ENCODE results near the gene IPO13.
A peak's percentile ranks its signal among the peaks of the same experiment; 100 is the strongest.

The IPO13 gene

DNA sequence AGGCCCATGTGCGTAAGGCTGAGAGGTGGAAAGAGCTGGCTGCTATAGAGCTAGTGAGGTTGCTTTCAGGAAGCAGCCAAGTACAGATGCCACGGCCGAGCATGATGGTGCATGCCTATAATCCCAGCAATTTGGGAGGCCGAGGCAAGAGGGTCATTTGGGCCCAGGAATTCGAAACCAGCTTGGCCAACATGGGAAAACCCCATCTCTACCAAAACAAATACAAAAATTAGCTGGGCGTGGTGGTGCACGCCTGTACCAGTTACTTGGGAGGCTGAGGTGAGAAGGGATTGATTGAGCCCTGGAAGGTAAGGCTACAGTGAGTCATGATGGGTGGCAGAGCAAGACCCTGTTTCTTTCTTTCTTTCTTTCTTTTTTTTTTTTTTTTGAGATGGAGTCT lies 47.3 kb downstream of the IPO13 start:
- Histone ChIP-seq H3K36me3 (ENCODE audit: control insufficient read depth in 2 of 2, insufficient read depth in 2 of 2, low read length in 2 of 2) (no peaks in the 10 kb centered on the region), H3K27ac (ENCODE audit: low read depth in 2 of 2, low read length in 2 of 2) (no peak overlapping the region), H3K9me3 (ENCODE audit: control insufficient read depth in 2 of 2, low read length in 2 of 2) (no peaks in the 10 kb centered on the region), H3K9ac (ENCODE audit: low read depth in 1 of 2, low read length in 2 of 2) (no peak overlapping the region), H3K27me3 (ENCODE audit: control insufficient read depth in 2 of 2, insufficient read depth in 2 of 2, low read length in 2 of 2) (no peaks in the 10 kb centered on the region), H3K4me1 (ENCODE audit: control insufficient read depth in 2 of 2, insufficient read depth in 2 of 2, low read length in 2 of 2) (peaks cover 22 to 27% of the 10 kb centered on the region in 2 donors), H3K4me3 (ENCODE audit: low read length in 2 of 2) (no peak overlapping the region)

DNA sequence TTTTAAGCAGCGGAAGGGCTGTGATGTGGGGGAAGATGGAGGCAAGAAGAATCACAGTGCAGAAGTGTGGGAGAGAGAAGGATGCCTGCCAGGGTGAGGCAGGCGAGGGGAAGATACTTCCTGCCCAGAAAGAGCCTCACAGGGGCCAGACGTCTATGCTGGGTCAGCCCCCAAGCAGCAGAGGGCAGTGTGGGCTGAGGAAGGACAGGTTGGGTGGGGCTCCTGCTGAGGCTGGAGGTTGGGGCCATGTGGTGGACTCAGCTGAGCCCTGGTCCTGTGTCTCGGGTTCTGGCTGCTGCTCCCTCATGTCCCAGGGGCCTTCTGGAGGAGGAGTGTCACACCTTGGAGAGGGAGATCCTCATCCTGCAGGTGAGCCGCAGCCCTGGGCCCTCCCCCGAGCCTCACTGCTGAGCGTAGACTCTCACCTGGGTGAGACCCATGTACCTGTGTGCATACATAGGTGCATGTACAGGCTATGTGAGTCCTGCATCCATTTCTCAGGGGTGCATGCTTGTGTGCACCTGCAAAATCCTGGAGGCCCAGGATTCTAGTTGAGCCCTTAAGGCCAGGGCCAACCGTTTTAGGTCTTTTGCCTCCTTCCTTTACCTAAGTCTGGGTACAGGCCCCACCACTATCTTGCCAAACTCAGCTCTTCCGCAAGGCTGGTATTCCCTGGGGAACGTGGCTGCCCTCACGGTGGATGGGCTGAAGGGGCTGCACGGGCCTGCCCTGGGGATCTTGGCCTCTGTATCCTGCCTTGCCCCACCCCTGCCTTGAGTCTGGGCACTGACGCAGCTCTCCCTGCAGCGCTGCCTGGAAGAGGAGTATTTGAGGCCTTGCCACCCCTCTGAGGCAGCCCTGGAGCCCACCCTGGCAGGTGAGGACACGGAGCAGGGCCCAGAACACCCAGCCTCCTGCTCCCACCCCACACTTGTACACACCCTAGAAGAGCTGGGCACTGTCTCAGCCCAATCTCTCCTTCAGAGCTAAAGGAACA lies 48.3 kb downstream of the IPO13 start:
- no peak overlapping the region for H3K9ac ChIP-seq (ENCODE audit: low read depth in 1 of 2, low read length in 2 of 2)
- H3K9me3 ChIP-seq (ENCODE audit: control insufficient read depth in 2 of 2, low read length in 2 of 2): no peaks in the 10 kb centered on the region
- H3K27me3 ChIP-seq (ENCODE audit: control insufficient read depth in 2 of 2, insufficient read depth in 2 of 2, low read length in 2 of 2): no peaks in the 10 kb centered on the region
- H3K27ac ChIP-seq (ENCODE audit: low read depth in 2 of 2, low read length in 2 of 2): no peak overlapping the region
- peaks cover 22 to 27% of the 10 kb centered on the region in 2 donors for H3K4me1 ChIP-seq (ENCODE audit: control insufficient read depth in 2 of 2, insufficient read depth in 2 of 2, low read length in 2 of 2)
- H3K4me3 ChIP-seq (ENCODE audit: low read length in 2 of 2): no peak overlapping the region
- H3K36me3 ChIP-seq (ENCODE audit: control insufficient read depth in 2 of 2, insufficient read depth in 2 of 2, low read length in 2 of 2): no peaks in the 10 kb centered on the region

GRCh38 chr1:43995984-43996732 lies 49.4 kb downstream of the IPO13 start:
- peaks cover 0 to 1% of the 10 kb centered on the region in 2 donors for H3K36me3 ChIP-seq (ENCODE audit: control insufficient read depth in 2 of 2, insufficient read depth in 2 of 2, low read length in 2 of 2)
- H3K9me3 ChIP-seq (ENCODE audit: control insufficient read depth in 2 of 2, low read length in 2 of 2): no peaks in the 10 kb centered on the region
- H3K4me1 ChIP-seq (ENCODE audit: control insufficient read depth in 2 of 2, insufficient read depth in 2 of 2, low read length in 2 of 2): peaks cover 15 to 17% of the 10 kb centered on the region in 2 donors
- H3K4me3 ChIP-seq (ENCODE audit: low read length in 2 of 2): no peak overlapping the region
- no peaks in the 10 kb centered on the region for H3K27me3 ChIP-seq (ENCODE audit: control insufficient read depth in 2 of 2, insufficient read depth in 2 of 2, low read length in 2 of 2)
- no peak overlapping the region for H3K9ac ChIP-seq (ENCODE audit: low read depth in 1 of 2, low read length in 2 of 2)
- no peak overlapping the region for H3K27ac ChIP-seq (ENCODE audit: low read depth in 2 of 2, low read length in 2 of 2)

GRCh38 chr1:43996733-43997115 lies 50.0 kb downstream of the IPO13 start:
- Histone ChIP-seq H3K9me3 (ENCODE audit: control insufficient read depth in 2 of 2, low read length in 2 of 2) (no peaks in the 10 kb centered on the region), H3K4me3 (ENCODE audit: low read length in 2 of 2) (no peak overlapping the region), H3K27ac (ENCODE audit: low read depth in 2 of 2, low read length in 2 of 2) (peak overlapping the region; percentile 48 to 61), H3K36me3 (ENCODE audit: control insufficient read depth in 2 of 2, insufficient read depth in 2 of 2, low read length in 2 of 2) (peaks cover 0 to 5% of the 10 kb centered on the region in 2 donors), H3K4me1 (ENCODE audit: control insufficient read depth in 2 of 2, insufficient read depth in 2 of 2, low read length in 2 of 2) (peaks cover 15 to 16% of the 10 kb centered on the region in 2 donors), H3K9ac (ENCODE audit: low read depth in 1 of 2, low read length in 2 of 2) (peak overlapping the region in 1 of 2 donors; percentile 61), H3K27me3 (ENCODE audit: control insufficient read depth in 2 of 2, insufficient read depth in 2 of 2, low read length in 2 of 2) (no peaks in the 10 kb centered on the region)

DNA sequence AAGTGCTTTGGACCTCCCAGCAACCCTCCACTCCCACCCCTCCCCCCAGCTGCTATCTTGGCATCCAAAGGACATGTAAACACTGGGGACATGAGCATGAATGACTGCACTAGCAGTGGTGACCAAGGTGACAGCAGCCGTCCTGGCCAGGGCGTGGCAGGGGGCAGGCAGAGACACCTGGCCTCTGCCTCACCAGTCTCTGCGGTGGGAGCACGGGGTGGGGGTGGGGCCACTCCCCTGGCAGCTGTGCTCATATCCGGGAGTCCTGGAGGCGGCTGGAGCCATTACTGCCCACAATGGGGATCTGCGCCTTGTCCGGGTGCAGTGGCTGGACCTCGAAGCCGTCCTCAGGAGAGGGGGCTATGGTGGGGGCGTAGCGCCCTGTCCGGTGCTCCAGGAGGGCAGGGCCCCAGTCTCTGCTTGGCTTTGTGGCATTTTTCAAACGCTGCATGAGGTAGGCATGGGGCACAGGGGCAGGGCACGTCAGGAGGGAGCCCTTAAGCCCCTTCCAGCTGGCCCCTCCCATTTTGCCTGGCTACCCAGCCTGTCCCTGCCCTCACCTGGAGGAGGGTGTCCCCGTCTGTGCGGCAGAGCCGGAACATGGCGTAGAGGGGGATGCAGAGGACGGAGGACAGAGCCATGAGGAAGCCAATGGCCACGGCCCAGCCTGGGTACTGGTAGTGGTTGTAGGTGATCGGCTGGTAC lies 50.7 kb downstream of the IPO13 start:
- peak overlapping the region; percentile 48 to 61 for H3K27ac ChIP-seq (ENCODE audit: low read depth in 2 of 2, low read length in 2 of 2)

GRCh38 chr1:43998000-43998378 lies 51.2 kb downstream of the IPO13 start:
- Histone ChIP-seq H3K9me3 (ENCODE audit: control insufficient read depth in 2 of 2, low read length in 2 of 2) (no peaks in the 10 kb centered on the region), H3K36me3 (ENCODE audit: control insufficient read depth in 2 of 2, insufficient read depth in 2 of 2, low read length in 2 of 2) (peaks cover 0 to 8% of the 10 kb centered on the region in 2 donors), H3K4me1 (ENCODE audit: control insufficient read depth in 2 of 2, insufficient read depth in 2 of 2, low read length in 2 of 2) (peaks cover 8 to 16% of the 10 kb centered on the region in 2 donors), H3K27ac (ENCODE audit: low read depth in 2 of 2, low read length in 2 of 2) (peak overlapping the region; percentile 48 to 61), H3K27me3 (ENCODE audit: control insufficient read depth in 2 of 2, insufficient read depth in 2 of 2, low read length in 2 of 2) (no peaks in the 10 kb centered on the region), H3K4me3 (ENCODE audit: low read length in 2 of 2) (peak overlapping the region; percentile 57 to 61), H3K9ac (ENCODE audit: low read depth in 1 of 2, low read length in 2 of 2) (peak overlapping the region; percentile 61 to 65)

More for the DNA sequence above, 50.7 kb downstream of the IPO13 start:
- H3K4me1 ChIP-seq (ENCODE audit: control insufficient read depth in 2 of 2, insufficient read depth in 2 of 2, low read length in 2 of 2): peaks cover 11 to 16% of the 10 kb centered on the region in 2 donors
- H3K27me3 ChIP-seq (ENCODE audit: control insufficient read depth in 2 of 2, insufficient read depth in 2 of 2, low read length in 2 of 2): no peaks in the 10 kb centered on the region
- H3K4me3 ChIP-seq (ENCODE audit: low read length in 2 of 2): peak overlapping the region; percentile 57 to 61
- H3K9ac ChIP-seq (ENCODE audit: low read depth in 1 of 2, low read length in 2 of 2): peak overlapping the region; percentile 61 to 65
- H3K9me3 ChIP-seq (ENCODE audit: control insufficient read depth in 2 of 2, low read length in 2 of 2): no peaks in the 10 kb centered on the region
- H3K36me3 ChIP-seq (ENCODE audit: control insufficient read depth in 2 of 2, insufficient read depth in 2 of 2, low read length in 2 of 2): peaks cover 0 to 8% of the 10 kb centered on the region in 2 donors

- Histone ChIP-seq H3K27me3 (ENCODE audit: control insufficient read depth in 2 of 2, insufficient read depth in 2 of 2, low read length in 2 of 2) (no peaks in the 10 kb centered on the region), H3K36me3 (ENCODE audit: control insufficient read depth in 2 of 2, insufficient read depth in 2 of 2, low read length in 2 of 2) (peaks cover 0 to 8% of the 10 kb centered on the region in 2 donors), H3K4me3 (ENCODE audit: low read length in 2 of 2) (no peak overlapping the region), H3K9me3 (ENCODE audit: control insufficient read depth in 2 of 2, low read length in 2 of 2) (no peaks in the 10 kb centered on the region), H3K27ac (ENCODE audit: low read depth in 2 of 2, low read length in 2 of 2) (no peak overlapping the region), H3K9ac (ENCODE audit: low read depth in 1 of 2, low read length in 2 of 2) (no peak overlapping the region), H3K4me1 (ENCODE audit: control insufficient read depth in 2 of 2, insufficient read depth in 2 of 2, low read length in 2 of 2) (peaks cover 8 to 16% of the 10 kb centered on the region in 2 donors)
These were observed 52.7 kb downstream of the IPO13 start for GRCh38 chr1:43999455-43999854.

DNA sequence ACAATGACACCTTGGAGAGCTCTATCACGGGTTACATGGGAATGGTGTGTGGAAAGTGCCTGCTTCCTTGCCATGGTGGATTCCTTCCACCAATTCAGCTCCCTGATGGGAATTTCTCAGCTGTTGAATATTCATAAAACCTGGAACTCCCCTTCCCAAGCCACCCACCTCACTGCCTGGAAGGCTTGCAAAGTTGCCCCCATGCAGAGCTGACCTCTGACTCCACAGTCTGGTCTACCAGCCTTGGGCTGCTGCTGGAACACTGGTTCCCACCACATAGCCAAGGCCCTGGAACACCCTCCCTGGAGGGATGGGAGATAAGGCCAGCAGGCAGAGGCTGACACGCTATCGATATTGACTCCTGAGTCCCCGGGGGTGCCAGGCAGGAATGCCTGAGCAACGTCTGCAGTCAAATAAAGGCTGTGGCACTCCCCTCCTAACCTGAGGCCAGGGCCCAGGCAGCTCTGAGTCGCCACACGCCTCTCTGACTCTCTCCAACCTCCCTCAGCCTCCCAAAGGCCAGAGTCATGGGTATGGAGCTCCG lies 53.4 kb downstream of the IPO13 start:
- Histone ChIP-seq H3K9me3 (ENCODE audit: control insufficient read depth in 2 of 2, low read length in 2 of 2) (no peaks in the 10 kb centered on the region), H3K9ac (ENCODE audit: low read depth in 1 of 2, low read length in 2 of 2) (no peak overlapping the region), H3K27ac (ENCODE audit: low read depth in 2 of 2, low read length in 2 of 2) (no peak overlapping the region), H3K4me1 (ENCODE audit: control insufficient read depth in 2 of 2, insufficient read depth in 2 of 2, low read length in 2 of 2) (peaks cover 8 to 16% of the 10 kb centered on the region in 2 donors), H3K27me3 (ENCODE audit: control insufficient read depth in 2 of 2, insufficient read depth in 2 of 2, low read length in 2 of 2) (no peaks in the 10 kb centered on the region), H3K4me3 (ENCODE audit: low read length in 2 of 2) (no peak overlapping the region), H3K36me3 (ENCODE audit: control insufficient read depth in 2 of 2, insufficient read depth in 2 of 2, low read length in 2 of 2) (peaks cover 0 to 8% of the 10 kb centered on the region in 2 donors)

GRCh38 chr1:44002165-44002564 lies 55.4 kb downstream of the IPO13 start:
- Histone ChIP-seq H3K9me3 (ENCODE audit: control insufficient read depth in 2 of 2, low read length in 2 of 2) (no peaks in the 10 kb centered on the region), H3K27me3 (ENCODE audit: control insufficient read depth in 2 of 2, insufficient read depth in 2 of 2, low read length in 2 of 2) (no peaks in the 10 kb centered on the region), H3K36me3 (ENCODE audit: control insufficient read depth in 2 of 2, insufficient read depth in 2 of 2, low read length in 2 of 2) (peaks cover 0 to 8% of the 10 kb centered on the region in 2 donors), H3K4me3 (ENCODE audit: low read length in 2 of 2) (no peak overlapping the region), H3K9ac (ENCODE audit: low read depth in 1 of 2, low read length in 2 of 2) (no peak overlapping the region), H3K27ac (ENCODE audit: low read depth in 2 of 2, low read length in 2 of 2) (no peak overlapping the region), H3K4me1 (ENCODE audit: control insufficient read depth in 2 of 2, insufficient read depth in 2 of 2, low read length in 2 of 2) (peaks cover 11 to 12% of the 10 kb centered on the region in 2 donors)

Data from mucosa of rectum (tissue), 2 donors.